GM11168 (cell line): ENCODE measurements around the gene NDUFS1.

ENCODE experiments used
- in situ Hi-C: fragments of 300-500 bp; cut with MboI; formaldehyde crosslinking; loops from one replicate; pipeline ENCODE4 v1.12.0; 2022; ENCODE audit warnings: low sequenced_read_pairs; ENCODE audit not compliant: unreplicated experiment

NDUFS1 gene

DNA sequence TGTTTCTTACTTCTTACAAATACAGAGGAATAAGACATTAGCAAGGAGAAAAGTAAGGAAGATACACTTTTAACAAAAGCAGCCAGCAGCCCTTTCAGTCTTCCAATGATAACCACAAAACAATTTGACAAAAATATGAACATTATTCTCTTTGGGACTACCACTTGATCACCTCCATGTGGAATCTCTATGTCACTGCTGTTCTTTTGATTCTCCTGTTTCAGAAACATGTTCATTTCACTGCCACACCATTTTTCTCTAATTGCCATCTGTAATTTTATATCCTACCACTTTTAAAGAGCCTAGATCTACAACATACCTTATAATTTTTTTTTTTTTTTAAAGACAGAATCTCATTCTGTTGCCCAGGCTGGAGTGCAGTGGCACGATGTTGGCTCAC lies 84.1 kb downstream of the NDUFS1 start:
- in situ Hi-C loops: no loop called here

DNA sequence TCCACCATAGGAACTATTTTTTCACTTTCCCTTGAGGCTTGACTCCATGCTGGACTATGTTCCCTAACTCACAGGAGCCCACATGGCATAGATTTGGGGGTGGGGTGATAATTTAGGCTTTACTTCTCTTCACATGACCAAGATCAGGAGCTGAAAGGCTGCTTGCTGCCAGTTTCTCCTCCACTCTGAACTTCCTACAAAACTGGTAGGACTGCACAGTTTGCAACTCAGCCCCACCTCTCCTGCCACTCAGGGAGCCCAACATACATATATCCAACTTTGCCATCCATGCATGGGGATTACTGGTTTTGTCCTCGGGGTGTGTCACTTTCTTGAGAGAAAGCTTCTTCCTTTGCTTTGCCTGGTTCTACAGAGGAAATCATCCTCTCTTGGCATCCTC lies 87.4 kb downstream of the NDUFS1 start:
- in situ Hi-C loops: no loop called here

DNA sequence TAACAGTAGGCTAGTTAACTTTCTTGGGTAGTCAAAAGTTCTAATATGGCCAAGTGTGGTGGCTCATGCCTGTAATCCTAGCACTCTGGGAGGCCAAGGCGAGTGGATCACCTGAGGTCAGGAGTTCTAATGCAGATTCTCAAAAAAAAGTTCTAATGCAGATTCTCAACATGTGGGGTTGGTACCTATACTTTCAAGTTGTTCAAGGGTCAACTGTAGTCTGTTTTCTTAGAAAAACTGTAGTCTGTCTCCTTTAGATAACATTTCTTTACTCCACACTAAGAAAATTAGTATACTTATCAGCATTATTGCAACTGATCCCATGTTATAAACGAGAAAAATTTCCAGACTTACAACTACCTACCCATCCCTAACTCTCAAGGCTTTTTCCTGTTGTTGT lies 89.8 kb downstream of the NDUFS1 start:
- in situ Hi-C loops: no loop called here

DNA sequence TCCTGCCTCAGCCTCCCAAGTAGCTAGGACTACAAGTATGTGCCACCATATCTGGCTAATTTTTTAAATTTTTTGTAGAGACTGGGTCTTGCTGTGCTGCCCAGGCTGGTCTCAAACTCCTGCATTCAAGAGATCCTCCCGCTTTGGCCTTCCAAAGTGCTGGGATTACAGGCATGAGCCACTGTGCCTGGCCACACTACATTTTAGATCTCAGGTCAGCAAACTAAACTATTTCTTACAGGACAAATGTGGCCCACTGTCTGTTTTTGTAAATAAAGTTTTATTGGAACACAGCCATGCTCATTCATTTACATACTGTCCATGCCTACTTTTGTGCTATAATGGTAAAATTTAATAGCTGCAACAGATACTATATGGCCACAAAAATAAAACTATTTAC lies 91.0 kb downstream of the NDUFS1 start:
- in situ Hi-C loops: no loop called here
